Kidney capillary endothelial cell (primary cell): ENCODE results near the gene ERAP2.
"Not testable (repeated sequence)": the region's sequence is repeated elsewhere in the genome, so short reads cannot be mapped to it uniquely, and the experiment has no call there.

Experiments
- DNase-seq: peaks from one replicate; pipeline ENCODE4 v3.0.0-alpha.2; 2018; ENCODE audit warnings: low spot score

ERAP2 gene

GRCh38 chr5:96876292-96876850 is at the start of gene ERAP2:
Gene ERAP2 (plus strand): TSS chr5:96876500. CDS start chr5:96879686, 3,186 bp downstream.
- peak; percentile 72 for DNase-seq

- no peak for DNase-seq
Measured at GRCh38 chr5:96829297-96829696, 47.0 kb upstream of the ERAP2 start.

- no peak for DNase-seq
Measured at GRCh38 chr5:96834016-96834415, 42.3 kb upstream of the ERAP2 start.

GRCh38 chr5:96835791-96836191 is 40.5 kb upstream of the ERAP2 start:
- DNase-seq = no peak

GRCh38 chr5:96836817-96837216 is 39.5 kb upstream of the ERAP2 start:
- DNase-seq = no peak

- no peak for DNase-seq
Measured at GRCh38 chr5:96837303-96837702, 39.0 kb upstream of the ERAP2 start.

GRCh38 chr5:96838201-96839070 is 37.9 kb upstream of the ERAP2 start:
- no peak for DNase-seq

- DNase-seq = no peak
Measured at GRCh38 chr5:96839071-96839592, 37.2 kb upstream of the ERAP2 start.

GRCh38 chr5:96841931-96842330 is 34.4 kb upstream of the ERAP2 start:
- DNase-seq = not testable (repeated sequence)

- no peak for DNase-seq
Measured at GRCh38 chr5:96843140-96843539, 33.2 kb upstream of the ERAP2 start.

- DNase-seq = no peak
Measured at GRCh38 chr5:96844481-96844990, 31.8 kb upstream of the ERAP2 start.

- DNase-seq = no peak
Measured at GRCh38 chr5:96851312-96852062, 24.8 kb upstream of the ERAP2 start.

GRCh38 chr5:96852759-96853158 is 23.5 kb upstream of the ERAP2 start:
- no peak for DNase-seq

GRCh38 chr5:96854067-96854466 is 22.2 kb upstream of the ERAP2 start:
- no peak for DNase-seq

- DNase-seq = no peak
Measured at GRCh38 chr5:96855031-96855872, 21.0 kb upstream of the ERAP2 start.

- no peak for DNase-seq
Measured at GRCh38 chr5:96856371-96856770, 19.9 kb upstream of the ERAP2 start.

GRCh38 chr5:96857454-96857853 is 18.8 kb upstream of the ERAP2 start:
- no peak for DNase-seq

- DNase-seq = no peak
Measured at GRCh38 chr5:96857924-96858323, 18.4 kb upstream of the ERAP2 start.

GRCh38 chr5:96859375-96859774 is 16.9 kb upstream of the ERAP2 start:
- no peak for DNase-seq

GRCh38 chr5:96861076-96861475 is 15.2 kb upstream of the ERAP2 start:
- no peak for DNase-seq

GRCh38 chr5:96863114-96863513 is 13.2 kb upstream of the ERAP2 start:
- no peak for DNase-seq
